Measurements from ENCODE around the gene KDM8.

The KDM8 gene

GRCh38 chr16:27217256-27217655, 13.9 kb downstream of the KDM8 start:
- TF ChIP-seq, protein P1, sequence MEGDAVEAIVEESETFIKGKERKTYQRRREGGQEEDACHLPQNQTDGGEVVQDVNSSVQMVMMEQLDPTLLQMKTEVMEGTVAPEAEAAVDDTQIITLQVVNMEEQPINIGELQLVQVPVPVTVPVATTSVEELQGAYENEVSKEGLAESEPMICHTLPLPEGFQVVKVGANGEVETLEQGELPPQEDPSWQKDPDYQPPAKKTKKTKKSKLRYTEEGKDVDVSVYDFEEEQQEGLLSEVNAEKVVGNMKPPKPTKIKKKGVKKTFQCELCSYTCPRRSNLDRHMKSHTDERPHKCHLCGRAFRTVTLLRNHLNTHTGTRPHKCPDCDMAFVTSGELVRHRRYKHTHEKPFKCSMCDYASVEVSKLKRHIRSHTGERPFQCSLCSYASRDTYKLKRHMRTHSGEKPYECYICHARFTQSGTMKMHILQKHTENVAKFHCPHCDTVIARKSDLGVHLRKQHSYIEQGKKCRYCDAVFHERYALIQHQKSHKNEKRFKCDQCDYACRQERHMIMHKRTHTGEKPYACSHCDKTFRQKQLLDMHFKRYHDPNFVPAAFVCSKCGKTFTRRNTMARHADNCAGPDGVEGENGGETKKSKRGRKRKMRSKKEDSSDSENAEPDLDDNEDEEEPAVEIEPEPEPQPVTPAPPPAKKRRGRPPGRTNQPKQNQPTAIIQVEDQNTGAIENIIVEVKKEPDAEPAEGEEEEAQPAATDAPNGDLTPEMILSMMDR (IDR thresholded peaks at IDR 0.05; ENCODE audit: low read depth, low read length): no peak
- H3K4me3 ChIP-seq (ENCODE audit: low read depth, low read length): no peak overlapping the region

- TF ChIP-seq, protein P1 (IDR thresholded peaks at IDR 0.05; ENCODE audit: low read depth, low read length): no peak
- no peak overlapping the region for H3K4me3 ChIP-seq (ENCODE audit: low read depth, low read length)
These were observed 15.4 kb downstream of the KDM8 start for GRCh38 chr16:27218756-27219155.

- no peak overlapping the region for H3K4me3 ChIP-seq (ENCODE audit: low read depth, low read length)
- TF ChIP-seq, protein P1 (IDR thresholded peaks at IDR 0.05; ENCODE audit: low read depth, low read length): no peak
These were observed 15.8 kb downstream of the KDM8 start for GRCh38 chr16:27219161-27219560.

- no peak overlapping the region for H3K4me3 ChIP-seq (ENCODE audit: low read depth, low read length)
These were observed 16.8 kb downstream of the KDM8 start for GRCh38 chr16:27220120-27220519.

DNA sequence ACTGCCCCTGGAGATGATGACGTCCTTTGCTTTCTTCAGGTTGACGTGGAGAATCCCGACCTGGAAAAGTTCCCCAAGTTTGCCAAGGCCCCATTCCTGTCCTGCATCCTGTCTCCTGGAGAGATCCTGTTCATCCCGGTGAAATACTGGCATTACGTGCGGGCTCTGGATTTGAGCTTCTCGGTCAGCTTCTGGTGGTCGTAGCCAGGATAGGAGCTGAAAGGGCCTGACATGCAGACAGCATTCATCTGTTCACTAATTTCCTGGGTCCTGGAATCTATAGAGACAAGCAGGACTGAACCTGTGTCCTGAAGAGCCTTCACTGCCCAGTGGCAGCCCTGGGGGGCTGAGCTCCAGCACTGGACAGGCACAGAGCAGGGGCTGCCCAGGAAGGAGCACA, 17.2 kb downstream of the KDM8 start:
- no peak overlapping the region for H3K4me3 ChIP-seq (ENCODE audit: low read depth, low read length)
- TF ChIP-seq, protein P1 (IDR thresholded peaks at IDR 0.05; ENCODE audit: low read depth, low read length): no peak

More at GRCh38 chr16:27220120-27220519, 16.8 kb downstream of the KDM8 start:
- TF ChIP-seq, protein P1 (IDR thresholded peaks at IDR 0.05; ENCODE audit: low read depth, low read length): no peak

GRCh38 chr16:27220991-27221390, 17.7 kb downstream of the KDM8 start:
- H3K4me3 ChIP-seq (ENCODE audit: low read depth, low read length): no peak overlapping the region
- TF ChIP-seq, protein P1 (IDR thresholded peaks at IDR 0.05; ENCODE audit: low read depth, low read length): no peak

GRCh38 chr16:27221576-27222248, 18.4 kb downstream of the KDM8 start:
- no peak overlapping the region for H3K4me3 ChIP-seq (ENCODE audit: low read depth, low read length)
- TF ChIP-seq, protein P1 (IDR thresholded peaks at IDR 0.05; ENCODE audit: low read depth, low read length): no peak

All from WI38 (cell line).